ENCODE results near the gene ERCC4.

GRCh38 chr16:13920510-13920818 lies 510 bp downstream of the ERCC4 start:
- no peak for TF ChIP-seq ZNF670 (tag by site-specific recombination; IDR thresholded peaks at IDR 0.05; ENCODE audit: low read depth)
- no peak for TF ChIP-seq CTCF (tag by site-specific recombination; IDR thresholded peaks at IDR 0.05)
- TF ChIP-seq ZNF600 (tag by site-specific recombination; IDR thresholded peaks at IDR 0.05), result no peak
- no peak for TF ChIP-seq ZNF610 (tag by site-specific recombination; IDR thresholded peaks at IDR 0.05; ENCODE audit: borderline replicate concordance)
- TF ChIP-seq ZNF184 (tag by site-specific recombination; IDR thresholded peaks at IDR 0.05), result no peak
- no peak for TF ChIP-seq EGR2 (tag by site-specific recombination; IDR thresholded peaks at IDR 0.05; ENCODE audit: low read depth)
